Ovary (tissue), 3 donors: ENCODE measurements around the gene OR1K1.

Experiments
- CTCF ChIP-seq, 3 donors: fragments of 450-650 bp in 2 of 3; fragments of 200-600 bp in 1 of 3; IDR thresholded peaks; one replicate each; pipeline versions ENCODE4 v1.5.1 to v1.8.0; 2016 to 2022; ENCODE audit warnings: antibody characterized with exemption in 3 of 3, mild to moderate bottlenecking in 1 of 3
- EP300 ChIP-seq: sonication (generic); formaldehyde crosslinking; IDR thresholded peaks from one replicate; pipeline ENCODE4 v1.6.1; 2017; ENCODE audit warnings: antibody characterized with exemption
- donor health status: DM: no; HTN: no; CAD: no.

GRCh38 chr9:122819326-122819725 is 19.4 kb downstream of the OR1K1 start:
- TF ChIP-seq CTCF (IDR thresholded peaks at IDR 0.05) (no peak), EP300 (no peak)
